Left forelimb (tissue), 1 donor: Measurements from ENCODE around the gene SOX15.

ENCODE experiments used
- DNase-seq: peaks from one replicate; pipeline ENCODE4 v3.0.0-alpha.2; 2018; ENCODE audit warnings: low spot score

Gene SOX15

DNA sequence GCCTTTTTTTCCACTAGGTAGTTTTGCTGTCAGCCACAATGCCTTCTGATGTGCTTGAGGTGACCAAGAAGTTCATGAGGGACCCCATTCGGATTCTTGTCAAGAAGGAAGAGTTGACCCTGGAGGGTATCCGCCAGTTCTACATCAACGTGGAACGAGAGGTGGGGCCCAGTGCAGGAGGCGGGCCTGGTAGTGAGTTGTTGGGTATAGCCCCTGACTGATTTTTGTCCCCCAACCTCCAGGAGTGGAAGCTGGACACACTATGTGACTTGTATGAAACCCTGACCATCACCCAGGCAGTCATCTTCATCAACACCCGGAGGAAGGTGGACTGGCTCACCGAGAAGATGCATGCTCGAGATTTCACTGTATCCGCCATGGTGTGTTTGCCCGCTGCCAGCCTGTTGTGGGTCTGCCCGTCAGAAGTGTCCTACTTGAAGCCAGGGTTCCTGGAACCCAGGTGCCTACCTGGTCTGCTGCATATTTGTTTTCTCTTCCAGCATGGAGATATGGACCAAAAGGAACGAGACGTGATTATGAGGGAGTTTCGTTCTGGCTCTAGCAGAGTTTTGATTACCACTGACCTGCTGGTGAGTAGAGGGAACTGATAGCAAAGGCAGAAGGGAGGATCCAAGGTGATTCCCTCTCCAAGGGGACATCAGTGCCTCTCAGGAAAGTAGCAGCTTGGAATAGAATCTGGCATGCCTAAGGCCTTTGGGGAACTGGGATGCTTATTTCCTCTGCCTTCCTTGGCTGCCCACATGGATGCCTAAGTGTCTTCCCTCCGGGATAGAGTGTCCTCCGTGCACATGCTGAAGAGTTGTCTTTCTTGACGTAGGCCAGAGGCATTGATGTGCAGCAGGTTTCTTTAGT is 12.3 kb downstream of the SOX15 start:
- DNase-seq: no peak

DNA sequence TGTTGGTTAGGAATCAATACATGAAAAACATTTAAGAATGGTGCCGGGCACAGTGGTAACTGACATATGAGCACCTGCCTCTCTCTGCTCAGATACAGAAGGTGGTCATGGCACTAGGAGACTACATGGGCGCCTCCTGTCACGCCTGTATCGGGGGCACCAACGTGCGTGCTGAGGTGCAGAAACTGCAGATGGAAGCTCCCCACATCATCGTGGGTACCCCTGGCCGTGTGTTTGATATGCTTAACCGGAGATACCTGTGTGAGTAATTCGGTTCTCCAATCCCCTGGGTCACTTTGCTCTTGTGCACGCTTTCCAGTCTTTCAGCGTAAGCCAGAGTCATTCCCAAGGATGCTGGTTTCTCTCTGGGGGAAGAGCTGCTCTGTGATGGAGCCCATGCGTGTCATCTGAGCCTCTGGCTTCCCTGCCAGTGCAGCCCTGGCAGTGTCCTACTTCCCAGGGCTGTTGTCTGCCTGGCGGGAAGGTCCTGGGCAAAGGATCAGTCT is 13.4 kb downstream of the SOX15 start:
- no peak for DNase-seq

DNA sequence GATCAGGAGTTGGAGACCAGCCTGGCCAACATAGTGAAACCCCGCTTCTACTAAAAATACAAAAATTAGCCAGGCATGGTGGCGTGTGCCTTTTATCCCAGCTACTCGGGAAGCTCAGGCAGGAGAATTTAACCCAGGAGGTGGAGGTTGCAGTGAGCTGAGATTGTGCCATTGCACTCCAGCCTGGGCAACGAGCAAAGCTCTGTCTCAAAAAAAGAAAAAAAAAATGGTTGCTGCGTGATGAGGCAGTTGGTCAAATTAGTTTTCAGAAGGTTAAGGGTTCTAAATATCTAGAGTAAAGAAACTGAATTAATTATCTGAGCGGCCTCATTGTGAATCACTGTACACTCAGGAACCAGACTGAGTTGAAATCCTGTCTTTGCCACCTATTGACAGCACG is 13.9 kb downstream of the SOX15 start:
- DNase-seq: no peak

DNA sequence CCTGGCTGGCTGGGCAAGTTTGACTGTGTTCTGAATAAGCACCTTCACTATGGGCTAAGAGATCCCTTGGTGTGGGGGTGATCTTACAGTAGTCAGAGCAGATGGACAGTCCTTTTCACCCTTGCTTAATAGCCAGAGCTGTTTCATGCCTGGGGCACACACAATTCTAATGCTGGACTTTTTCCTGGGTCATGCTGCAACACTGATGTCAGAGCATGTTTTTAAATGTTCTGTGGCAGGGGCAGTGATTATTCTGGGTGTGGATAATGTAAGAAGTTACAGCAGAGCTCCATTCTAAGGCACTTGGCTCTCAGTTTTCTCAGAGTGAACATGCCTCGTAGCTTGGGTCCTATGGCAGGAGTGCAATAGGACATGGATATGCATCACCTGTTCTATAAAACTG is 14.4 kb downstream of the SOX15 start:
- no peak for DNase-seq

DNA sequence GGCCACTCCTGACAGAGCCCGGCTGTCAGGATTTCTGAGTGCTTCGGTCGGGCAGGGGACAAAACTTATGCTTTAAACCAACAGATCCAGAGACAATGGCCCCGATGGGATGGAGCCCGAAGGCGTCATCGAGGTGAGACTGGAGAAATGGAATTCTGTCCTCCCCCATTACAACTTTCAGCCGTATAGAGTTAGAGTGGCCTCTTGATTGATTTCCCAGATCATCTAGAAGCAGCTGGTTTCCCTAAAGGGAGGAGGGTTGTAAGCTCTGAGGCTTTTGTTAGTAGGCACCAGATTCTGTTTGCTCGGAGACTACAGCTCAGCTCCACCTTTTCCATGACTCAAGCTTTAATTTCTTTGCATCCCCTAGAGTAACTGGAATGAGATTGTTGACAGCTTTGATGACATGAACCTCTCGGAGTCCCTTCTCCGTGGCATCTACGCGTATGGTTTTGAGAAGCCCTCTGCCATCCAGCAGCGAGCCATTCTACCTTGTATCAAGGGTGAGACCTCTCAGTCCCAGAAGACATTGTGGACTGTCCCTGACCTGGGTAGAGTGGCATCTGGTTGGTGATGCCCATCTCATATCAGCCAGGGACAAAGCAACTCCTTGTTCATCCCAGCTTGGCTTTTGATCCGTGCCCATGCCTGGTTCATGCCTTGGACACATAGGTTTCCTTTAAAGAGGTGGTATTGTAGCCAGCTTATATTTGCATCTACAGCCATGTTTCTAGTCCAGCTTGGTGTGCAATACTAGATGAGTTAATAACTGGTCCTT is 15.5 kb downstream of the SOX15 start:
- no peak for DNase-seq

DNA sequence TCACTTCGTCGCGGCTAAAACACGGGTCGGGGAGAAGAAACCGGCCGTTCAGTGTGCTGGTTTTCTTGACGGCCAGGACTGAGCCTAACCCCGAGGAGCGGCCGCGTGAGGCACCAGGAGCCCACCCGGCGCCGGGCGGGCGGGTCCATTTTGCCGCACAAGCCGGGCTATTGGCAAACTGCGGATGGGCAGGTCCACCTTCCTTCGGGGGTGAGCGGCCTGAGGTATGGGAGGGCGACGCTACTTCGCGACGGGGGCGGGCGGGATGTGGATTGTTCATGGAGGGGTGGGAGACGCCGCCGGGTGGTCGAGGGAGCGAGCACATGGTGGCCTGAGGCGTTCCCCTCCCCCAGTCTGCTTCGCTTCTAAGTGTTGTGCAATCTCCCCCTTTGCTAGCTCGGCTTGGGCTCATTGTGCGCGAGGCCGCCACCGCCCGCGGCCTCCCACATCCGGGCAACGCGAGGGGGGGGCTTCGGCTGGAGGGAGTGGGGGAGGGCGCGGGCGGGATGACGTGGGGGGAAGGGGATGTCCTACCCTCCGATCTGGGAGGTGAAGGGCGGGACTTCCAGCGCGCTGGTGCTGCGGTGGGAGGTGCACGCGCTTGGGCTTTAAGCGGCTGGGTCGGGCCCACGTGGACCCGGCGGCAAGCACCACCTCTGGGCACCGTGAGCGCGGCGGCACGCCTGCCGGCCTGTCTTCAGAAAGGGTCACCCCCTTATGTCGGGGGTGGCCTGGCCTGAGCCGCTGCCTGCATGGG is 16.4 kb downstream of the SOX15 start:
- peak; percentile 94 for DNase-seq

DNA sequence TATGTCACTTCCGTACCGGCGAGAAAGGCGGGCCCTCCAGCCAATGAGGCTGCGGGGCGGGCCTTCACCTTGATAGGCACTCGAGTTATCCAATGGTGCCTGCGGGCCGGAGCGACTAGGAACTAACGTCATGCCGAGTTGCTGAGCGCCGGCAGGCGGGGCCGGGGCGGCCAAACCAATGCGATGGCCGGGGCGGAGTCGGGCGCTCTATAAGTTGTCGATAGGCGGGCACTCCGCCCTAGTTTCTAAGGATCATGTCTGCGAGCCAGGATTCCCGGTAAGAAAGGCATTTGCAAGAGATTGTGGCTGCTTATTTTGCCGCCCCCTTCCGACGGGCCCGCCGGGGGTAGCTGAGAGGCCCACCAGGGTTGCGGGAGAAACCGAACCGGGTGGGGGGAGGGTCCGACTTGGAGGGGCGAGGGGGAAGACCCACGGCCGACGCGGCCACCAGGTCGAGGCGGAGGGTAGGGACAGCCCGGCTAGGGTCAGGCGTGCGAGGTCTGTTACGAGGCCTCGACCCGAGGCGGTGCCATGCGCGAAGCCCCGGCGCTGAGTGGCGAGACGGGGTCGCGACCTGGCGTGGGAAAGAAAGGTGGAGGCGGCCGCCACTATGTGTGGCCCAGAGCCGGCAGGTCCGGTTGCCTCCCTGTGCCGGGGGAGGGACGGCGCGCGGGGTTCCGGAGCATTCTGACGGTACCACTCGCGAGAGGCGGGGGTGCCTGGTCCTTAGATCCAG is 17.1 kb downstream of the SOX15 start:
- DNase-seq: peak; percentile 100

DNA sequence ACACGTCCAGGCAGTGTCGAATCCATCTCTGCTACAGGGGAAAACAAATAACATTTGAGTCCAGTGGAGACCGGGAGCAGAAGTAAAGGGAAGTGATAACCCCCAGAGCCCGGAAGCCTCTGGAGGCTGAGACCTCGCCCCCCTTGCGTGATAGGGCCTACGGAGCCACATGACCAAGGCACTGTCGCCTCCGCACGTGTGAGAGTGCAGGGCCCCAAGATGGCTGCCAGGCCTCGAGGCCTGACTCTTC is 17.6 kb downstream of the SOX15 start:
- no peak for DNase-seq

DNA sequence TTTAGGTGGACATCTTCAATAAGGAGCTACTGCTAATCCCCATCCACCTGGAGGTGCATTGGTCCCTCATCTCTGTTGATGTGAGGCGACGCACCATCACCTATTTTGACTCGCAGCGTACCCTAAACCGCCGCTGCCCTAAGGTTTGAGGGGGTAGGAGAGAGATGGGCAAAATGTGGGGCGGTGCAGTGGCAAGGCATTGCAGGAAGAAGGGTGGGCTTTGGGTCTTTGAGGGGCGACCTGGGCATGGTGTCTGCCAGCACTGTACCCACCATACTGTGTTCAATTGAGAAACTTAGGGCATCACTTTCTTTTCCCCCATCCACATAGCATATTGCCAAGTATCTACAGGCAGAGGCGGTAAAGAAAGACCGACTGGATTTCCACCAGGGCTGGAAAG is 19.5 kb downstream of the SOX15 start:
- DNase-seq: no peak

DNA sequence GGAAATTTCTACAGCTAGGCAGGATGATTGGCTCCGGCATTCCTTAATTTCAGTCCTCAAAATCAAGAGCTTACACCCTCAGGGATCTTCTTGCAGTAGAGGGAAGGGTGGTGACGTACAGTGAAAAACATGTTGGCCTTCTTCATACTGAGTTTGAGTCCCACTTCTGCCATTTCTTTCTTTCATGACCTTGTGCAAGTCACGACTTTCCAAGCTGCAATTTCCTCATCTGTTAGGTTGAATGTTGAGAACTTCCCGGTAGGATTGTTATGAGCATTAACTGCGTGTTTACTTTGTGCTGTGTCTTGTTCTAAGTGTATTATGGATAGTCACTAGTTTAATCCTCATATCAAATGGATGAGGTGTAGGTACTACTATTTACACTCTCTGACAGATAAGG is 20.3 kb downstream of the SOX15 start:
- DNase-seq: no peak

DNA sequence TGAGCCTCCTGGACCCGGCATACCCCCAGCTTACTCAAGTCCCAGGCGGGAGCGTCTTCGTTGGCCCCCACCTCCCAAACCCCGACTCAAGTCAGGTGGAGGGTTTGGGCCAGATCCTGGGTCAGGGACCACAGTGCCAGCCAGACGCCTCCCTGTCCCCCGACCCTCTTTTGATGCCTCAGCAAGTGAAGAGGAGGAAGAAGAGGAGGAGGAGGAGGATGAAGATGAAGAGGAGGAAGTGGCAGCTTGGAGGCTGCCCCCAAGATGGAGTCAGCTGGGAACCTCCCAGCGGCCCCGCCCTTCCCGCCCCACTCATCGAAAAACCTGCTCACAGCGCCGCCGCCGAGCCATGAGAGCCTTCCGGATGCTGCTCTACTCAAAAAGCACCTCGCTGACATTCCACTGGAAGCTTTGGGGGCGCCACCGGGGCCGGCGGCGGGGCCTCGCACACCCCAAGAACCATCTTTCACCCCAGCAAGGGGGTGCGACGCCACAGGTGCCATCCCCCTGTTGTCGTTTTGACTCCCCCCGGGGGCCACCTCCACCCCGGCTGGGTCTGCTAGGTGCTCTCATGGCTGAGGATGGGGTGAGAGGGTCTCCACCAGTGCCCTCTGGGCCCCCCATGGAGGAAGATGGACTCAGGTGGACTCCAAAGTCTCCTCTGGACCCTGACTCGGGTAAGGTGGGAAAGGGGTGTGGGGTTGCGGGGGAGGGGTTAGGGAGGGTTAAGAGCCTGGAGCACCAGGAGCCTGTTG is 26.6 kb downstream of the SOX15 start:
- DNase-seq: no peak

DNA sequence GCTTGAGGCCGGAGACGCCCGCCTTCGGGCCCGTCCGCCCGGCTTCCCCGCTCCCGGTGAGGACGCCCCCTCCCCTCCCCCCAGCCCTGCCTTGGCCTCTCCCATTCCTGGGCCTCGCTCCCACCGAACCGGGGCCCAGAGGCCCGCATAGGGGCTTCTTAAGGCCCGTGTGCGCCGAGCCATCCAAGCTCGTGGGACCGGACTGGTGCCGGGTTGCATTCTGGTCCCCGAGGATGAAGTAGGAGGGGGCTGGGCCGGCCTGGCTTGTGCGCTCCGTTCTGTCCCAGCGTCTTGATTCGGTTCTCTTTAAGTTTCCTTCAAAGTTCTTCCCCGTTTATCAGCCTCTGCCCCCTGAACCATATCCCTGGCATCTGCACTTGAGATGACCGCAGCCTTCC is 27.7 kb downstream of the SOX15 start:
- no peak for DNase-seq

DNA sequence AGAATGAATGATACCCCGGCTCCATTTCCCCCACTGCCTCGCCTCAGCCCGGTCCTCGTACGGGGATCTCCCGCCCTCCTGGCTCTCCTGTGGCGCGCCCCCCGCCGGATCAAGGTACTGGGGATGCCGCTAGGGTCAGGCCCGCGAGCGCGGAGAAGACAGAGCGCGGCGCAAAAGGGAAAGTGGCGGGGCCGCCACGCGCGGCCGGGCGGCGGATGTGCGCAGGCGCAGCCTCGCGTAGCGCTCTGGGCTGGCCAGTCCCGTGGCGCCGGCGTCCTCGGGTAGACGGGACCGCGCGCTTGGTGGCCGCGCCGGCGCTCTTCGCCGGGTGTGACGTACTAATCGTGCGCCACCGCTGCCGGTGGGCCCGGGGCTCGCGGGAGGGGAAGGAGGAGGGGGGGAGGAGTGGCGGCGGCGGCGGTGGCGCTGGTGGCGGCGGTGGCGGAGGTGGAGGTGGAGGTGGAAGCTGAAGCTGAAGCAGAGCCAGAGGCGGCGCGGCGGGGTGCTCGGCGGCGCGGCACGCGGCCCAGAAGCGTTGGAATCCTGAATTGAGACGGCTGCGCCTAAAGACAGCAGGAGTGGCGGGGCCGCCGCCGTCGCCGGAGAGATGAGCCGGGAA is 28.2 kb downstream of the SOX15 start, which contains the start of gene SENP3:
Gene SENP3, plus strand, starts transcription at position 331 of the 619 bp plus-strand sequence. CDS start 1,158 bp downstream, outside the sequence.
- DNase-seq: peak; percentile 94

DNA sequence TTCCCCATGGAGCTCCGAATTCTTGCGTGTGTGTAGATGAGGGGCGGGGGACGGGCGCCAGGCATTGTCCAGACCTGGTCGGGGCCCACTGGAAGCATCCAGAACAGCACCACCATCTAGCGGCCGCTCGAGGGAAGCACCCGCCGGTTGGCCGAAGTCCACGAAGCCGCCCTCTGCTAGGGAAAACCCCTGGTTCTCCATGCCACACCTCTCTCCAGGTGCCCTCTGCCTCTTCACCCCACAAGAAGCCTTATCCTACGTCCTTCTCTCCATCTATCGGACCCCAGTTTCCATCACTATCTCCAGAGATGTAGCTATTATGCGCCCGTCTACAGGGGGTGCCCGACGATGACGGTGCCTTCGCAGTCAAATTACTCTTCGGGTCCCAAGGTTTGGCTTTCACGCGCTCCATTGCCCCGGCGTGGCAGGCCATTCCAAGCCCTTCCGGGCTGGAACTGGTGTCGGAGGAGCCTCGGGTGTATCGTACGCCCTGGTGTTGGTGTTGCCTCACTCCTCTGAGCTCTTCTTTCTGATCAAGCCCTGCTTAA is 28.8 kb downstream of the SOX15 start:
- peak; percentile 92 for DNase-seq

DNA sequence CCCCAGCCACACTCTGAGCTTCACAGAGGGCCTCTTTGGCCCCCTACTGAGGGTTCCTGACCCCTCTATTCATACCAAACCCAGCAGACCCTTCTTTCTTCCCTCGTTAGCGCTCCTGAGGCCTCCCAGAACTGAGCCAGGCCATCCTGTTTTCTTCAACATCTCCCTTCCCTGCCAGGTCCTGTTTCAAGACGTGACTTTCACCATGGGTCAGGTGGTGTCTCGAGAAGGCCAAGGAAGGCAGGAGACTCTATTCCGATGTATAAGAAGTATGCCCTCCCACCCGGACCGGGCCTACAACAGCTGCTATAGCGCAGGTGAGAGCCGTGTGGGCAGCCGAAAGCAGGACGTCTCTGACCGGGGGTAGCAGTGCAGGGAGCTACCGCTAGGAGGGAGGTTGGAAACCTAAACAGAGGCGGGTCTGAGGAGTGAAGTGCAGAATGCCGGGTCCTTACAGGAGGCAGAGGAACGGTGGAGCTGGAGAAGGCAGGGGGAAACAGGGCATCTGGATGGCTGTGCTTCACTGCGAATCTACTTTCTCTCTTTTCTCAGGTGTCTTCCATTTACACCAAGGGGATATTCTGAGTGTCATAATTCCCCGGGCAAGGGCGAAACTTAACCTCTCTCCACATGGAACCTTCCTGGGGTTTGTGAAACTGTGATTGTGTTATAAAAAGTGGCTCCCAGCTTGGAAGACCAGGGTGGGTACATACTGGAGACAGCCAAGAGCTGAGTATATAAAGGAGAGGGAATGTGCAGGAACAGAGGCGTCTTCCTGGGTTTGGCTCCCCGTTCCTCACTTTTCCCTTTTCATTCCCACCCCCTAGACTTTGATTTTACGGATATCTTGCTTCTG is 29.5 kb downstream of the SOX15 start:
- DNase-seq: no peak

DNA sequence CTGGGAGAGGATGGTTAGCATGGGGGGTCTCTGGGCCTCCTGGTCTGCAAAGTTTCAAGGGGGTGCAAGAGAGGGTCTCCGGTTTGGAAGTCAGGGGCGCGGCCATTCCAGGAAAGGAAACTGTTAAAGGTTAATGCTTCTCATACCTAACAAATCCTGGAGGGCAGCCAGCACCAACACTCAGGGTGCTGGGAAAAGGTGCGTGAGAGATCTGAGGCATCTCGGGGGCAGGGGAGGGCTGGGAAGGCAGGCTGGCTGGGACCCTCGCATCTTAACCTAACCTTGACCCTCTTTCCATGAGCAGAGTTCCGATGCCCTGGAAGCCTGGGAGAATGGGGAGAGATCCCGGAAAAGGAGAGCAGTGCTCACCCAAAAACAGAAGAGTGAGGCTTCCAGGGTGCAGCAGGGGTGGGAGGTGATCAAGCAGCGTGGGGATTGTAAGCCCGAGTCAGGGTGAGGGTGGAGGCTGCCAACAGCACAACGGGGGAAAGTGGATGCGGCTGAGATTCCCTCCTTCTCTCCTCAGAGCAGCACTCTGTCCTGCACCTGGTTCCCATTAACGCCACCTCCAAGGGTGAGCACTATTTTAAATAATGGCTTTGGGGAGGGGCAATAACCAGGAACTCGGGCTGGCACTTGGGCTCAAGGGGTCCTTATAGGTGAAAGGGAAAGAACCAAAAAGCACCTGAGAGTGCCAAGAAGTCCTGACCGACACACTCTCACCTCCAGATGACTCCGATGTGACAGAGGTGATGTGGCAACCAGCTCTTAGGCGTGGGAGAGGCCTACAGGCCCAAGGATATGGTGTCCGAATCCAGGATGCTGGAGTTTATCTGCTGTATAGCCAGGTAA is 30.3 kb downstream of the SOX15 start:
- no peak for DNase-seq

DNA sequence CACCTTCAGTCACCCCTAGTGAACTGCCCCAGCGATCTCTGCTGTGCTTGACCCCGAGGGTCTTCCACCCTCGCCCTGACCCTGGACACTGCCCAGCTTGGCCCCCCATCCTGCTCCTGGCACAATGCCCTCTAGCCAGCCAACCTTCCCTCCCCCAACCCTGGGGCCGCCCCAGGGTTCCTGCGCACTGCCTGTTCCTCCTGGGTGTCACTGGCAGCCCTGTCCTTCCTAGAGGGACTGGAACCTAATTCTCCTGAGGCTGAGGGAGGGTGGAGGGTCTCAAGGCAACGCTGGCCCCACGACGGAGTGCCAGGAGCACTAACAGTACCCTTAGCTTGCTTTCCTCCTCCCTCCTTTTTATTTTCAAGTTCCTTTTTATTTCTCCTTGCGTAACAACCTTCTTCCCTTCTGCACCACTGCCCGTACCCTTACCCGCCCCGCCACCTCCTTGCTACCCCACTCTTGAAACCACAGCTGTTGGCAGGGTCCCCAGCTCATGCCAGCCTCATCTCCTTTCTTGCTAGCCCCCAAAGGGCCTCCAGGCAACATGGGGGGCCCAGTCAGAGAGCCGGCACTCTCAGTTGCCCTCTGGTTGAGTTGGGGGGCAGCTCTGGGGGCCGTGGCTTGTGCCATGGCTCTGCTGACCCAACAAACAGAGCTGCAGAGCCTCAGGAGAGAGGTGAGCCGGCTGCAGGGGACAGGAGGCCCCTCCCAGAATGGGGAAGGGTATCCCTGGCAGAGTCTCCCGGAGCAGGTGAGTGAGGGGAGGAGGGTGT is 31.2 kb downstream of the SOX15 start, which contains the start of gene TNFSF13:
Gene TNFSF13, plus strand, starts transcription at position 207 of the 776 bp plus-strand sequence. Its CDS starts 290 bp downstream, at position 497.
- DNase-seq: no peak
